ENCODE data around the gene SFMBT2. TPM values are rescaled to one million over a fixed set of nuclear protein-coding genes. Genes with fewer than 3 reads are reported as not detected.

Gene SFMBT2
- total RNA-seq, 4 donors from 2014 or later = 0.60 to 8.6 (median 2.5) TPM

DNA sequence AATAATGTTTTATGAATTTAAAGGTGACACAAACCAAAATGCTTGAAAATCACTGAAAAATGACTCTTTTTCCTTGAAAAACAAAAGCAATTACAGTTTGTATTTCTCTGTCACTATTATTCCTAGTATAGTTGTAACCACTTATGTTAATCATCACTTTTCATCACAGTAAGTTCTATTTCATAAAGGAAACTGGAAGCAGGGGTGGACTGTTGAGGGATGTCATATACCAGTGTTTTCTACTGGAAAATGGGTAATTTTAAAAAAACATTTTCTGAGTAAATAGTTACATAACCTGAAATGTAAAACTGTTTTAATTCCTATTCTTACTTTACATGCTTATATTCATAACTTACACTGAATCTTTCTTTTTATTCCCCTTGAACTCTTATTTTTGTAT, 32.2 kb upstream of the SFMBT2 start:
- Histone ChIP-seq H3K27me3 (peaks cover 12% of the 10 kb centered on the region), H3K36me3 (no peaks in the 10 kb centered on the region), H3K4me1 (peaks cover 0 to 9% (median 0%) of the 10 kb centered on the region in 4 donors), H3K27ac (no peak overlapping the region), H3K4me3 (no peak overlapping the region), H3K9me3 (no peaks in the 10 kb centered on the region)
- DNase-seq = no peak
- TF ChIP-seq, protein P1, sequence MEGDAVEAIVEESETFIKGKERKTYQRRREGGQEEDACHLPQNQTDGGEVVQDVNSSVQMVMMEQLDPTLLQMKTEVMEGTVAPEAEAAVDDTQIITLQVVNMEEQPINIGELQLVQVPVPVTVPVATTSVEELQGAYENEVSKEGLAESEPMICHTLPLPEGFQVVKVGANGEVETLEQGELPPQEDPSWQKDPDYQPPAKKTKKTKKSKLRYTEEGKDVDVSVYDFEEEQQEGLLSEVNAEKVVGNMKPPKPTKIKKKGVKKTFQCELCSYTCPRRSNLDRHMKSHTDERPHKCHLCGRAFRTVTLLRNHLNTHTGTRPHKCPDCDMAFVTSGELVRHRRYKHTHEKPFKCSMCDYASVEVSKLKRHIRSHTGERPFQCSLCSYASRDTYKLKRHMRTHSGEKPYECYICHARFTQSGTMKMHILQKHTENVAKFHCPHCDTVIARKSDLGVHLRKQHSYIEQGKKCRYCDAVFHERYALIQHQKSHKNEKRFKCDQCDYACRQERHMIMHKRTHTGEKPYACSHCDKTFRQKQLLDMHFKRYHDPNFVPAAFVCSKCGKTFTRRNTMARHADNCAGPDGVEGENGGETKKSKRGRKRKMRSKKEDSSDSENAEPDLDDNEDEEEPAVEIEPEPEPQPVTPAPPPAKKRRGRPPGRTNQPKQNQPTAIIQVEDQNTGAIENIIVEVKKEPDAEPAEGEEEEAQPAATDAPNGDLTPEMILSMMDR (IDR thresholded peaks at IDR 0.05) = no peak
- TF ChIP-seq EP300 (IDR thresholded peaks at IDR 0.05; ENCODE audit: low read depth) (no peak), POLR2A (IDR thresholded peaks at IDR 0.05) (no peak)
- intact Hi-C loops (cut with DNase I; ENCODE audit: low total_unique reads) (no loop called here), in situ Hi-C loops (cut with MboI; ENCODE audit: low pct_ligation_motif_present in 1 of 4, low pct_unique_long_range_greater_than_20kb in 1 of 4, low sequenced_read_pairs in 3 of 4) (no loop called here)

GRCh38 chr10:7441403-7442147, 30.7 kb upstream of the SFMBT2 start:
- TF ChIP-seq, protein P1 (IDR thresholded peaks at IDR 0.05) = no peak
- TF ChIP-seq POLR2A (IDR thresholded peaks at IDR 0.05) (no peak), POLR2AphosphoS5 (IDR thresholded peaks at IDR 0.05) (no peak), EP300 (IDR thresholded peaks at IDR 0.05; ENCODE audit: low read depth) (no peak)
- Histone ChIP-seq H3K27ac (no peak overlapping the region), H3K4me3 (no peak overlapping the region), H3K36me3 (no peaks in the 10 kb centered on the region), H3K9me3 (no peaks in the 10 kb centered on the region), H3K4me1 (peaks cover 0 to 9% (median 0%) of the 10 kb centered on the region in 4 donors), H3K27me3 (peaks cover 12% of the 10 kb centered on the region)
- no peak for DNase-seq
- in situ Hi-C loops (cut with MboI; ENCODE audit: low pct_ligation_motif_present in 1 of 4, low pct_unique_long_range_greater_than_20kb in 1 of 4, low sequenced_read_pairs in 3 of 4) (no loop called here), intact Hi-C loops (cut with DNase I; ENCODE audit: low total_unique reads) (loop anchor here (1.0 kb wide), 1 partner anchor 42 kb away; no protein-coding TSS in a partner anchor)
- WGBS, 2 donors (ENCODE audit: low coverage in 1 of 2) = 70 to 73% methylated on average over 9 to 12 of the region's 12 CpGs

DNA sequence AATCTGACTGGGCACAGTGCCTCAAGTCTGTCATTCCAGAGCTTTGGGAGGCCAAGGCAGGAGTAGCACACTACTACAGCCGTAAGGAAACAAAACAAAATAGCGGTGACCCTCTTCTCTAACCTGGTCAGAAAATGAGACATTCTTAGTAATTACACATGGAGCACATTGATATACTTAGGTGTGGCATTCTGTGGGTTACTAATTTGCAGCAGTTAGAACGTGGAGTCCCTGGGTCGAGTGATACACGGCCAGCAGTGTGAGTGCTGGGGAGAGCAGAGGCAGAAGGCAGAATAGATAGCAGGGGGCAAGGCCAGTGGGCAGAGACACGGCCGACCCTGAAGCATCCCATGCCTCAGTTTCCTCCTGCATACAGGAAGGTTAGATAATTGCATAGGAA, 28.9 kb upstream of the SFMBT2 start:
- intact Hi-C loops (cut with DNase I; ENCODE audit: low total_unique reads) = no loop called here

GRCh38 chr10:7438196-7438986, 27.6 kb upstream of the SFMBT2 start:
- no peak overlapping the region for H3K4me3 ChIP-seq
- no peaks in the 10 kb centered on the region for H3K9me3 ChIP-seq
- in situ Hi-C loops (cut with MboI; ENCODE audit: low pct_ligation_motif_present in 1 of 4, low pct_unique_long_range_greater_than_20kb in 1 of 4, low sequenced_read_pairs in 3 of 4) = no loop called here
- DNase-seq = no peak
- H3K27me3 ChIP-seq = peaks cover 17% of the 10 kb centered on the region
- H3K4me1 ChIP-seq = peaks cover 0 to 13% (median 2%) of the 10 kb centered on the region in 4 donors
- no peak overlapping the region for H3K27ac ChIP-seq
- intact Hi-C loops (cut with DNase I; ENCODE audit: low total_unique reads) = no loop called here
- TF ChIP-seq EP300 (IDR thresholded peaks at IDR 0.05; ENCODE audit: low read depth) (no peak), POLR2AphosphoS5 (IDR thresholded peaks at IDR 0.05) (no peak), POLR2A (IDR thresholded peaks at IDR 0.05) (no peak)
- TF ChIP-seq, protein P1 (IDR thresholded peaks at IDR 0.05) = no peak
- 10 to 29% methylated on average over 10 to 19 of the region's 19 CpGs for WGBS, 2 donors (ENCODE audit: low coverage in 1 of 2)
- no peaks in the 10 kb centered on the region for H3K36me3 ChIP-seq

More for the DNA sequence above, 28.9 kb upstream of the SFMBT2 start:
- no peak for DNase-seq
- Histone ChIP-seq H3K36me3 (no peaks in the 10 kb centered on the region), H3K27ac (no peak overlapping the region), H3K4me1 (peaks cover 0 to 9% (median 0%) of the 10 kb centered on the region in 4 donors), H3K27me3 (peaks cover 13% of the 10 kb centered on the region), H3K9me3 (no peaks in the 10 kb centered on the region), H3K4me3 (no peak overlapping the region)
- in situ Hi-C loops (cut with MboI; ENCODE audit: low pct_ligation_motif_present in 1 of 4, low pct_unique_long_range_greater_than_20kb in 1 of 4, low sequenced_read_pairs in 3 of 4) = no loop called here
- no peak for TF ChIP-seq EP300 (IDR thresholded peaks at IDR 0.05; ENCODE audit: low read depth)
- TF ChIP-seq, protein P1 (IDR thresholded peaks at IDR 0.05) = no peak
- no peak for TF ChIP-seq POLR2A (IDR thresholded peaks at IDR 0.05)
- no peak for TF ChIP-seq POLR2AphosphoS5 (IDR thresholded peaks at IDR 0.05)
- 77% methylated on average over 7 of the region's 7 CpGs; no CpG with 5 or more reads in 1 of the 2 donors for WGBS, 2 donors (ENCODE audit: low coverage in 1 of 2)
